Stimulated activated naive B cell treated with anti-CD40 and anti-IgM and Interleukin-4, amounts not matched to agents 10 μg/mL and 1 μg/mL and 100 μg/mL, for 72 hours (primary cell): ENCODE results near the gene OR2S2.
"Not testable (repeated sequence)": the region's sequence is repeated elsewhere in the genome, so short reads cannot be mapped to it uniquely, and the experiment has no call there.

Experiments used
- ATAC-seq, 2 donors: fragments of 150-1000 bp; cut with Tn5 transposase; replicated peaks; 2 replicates each; pipeline ENCODE4 v1.10.0; 2021; ENCODE audit warnings: moderate library complexity in 1 of 2
- DNase-seq: peaks from one replicate; pipeline ENCODE4 v3.0.0; 2021
- H3K27ac Mint-ChIP-seq: one replicate; pipeline ENCODE4 v1.8.0; 2022; ENCODE audit warnings: mild to moderate bottlenecking, mixed read lengths
- H3K27me3 Mint-ChIP-seq, 2 donors: one replicate each; pipeline ENCODE4 v1.8.0; 2022; ENCODE audit warnings: mixed read lengths in 2 of 2
- H3K36me3 Mint-ChIP-seq, 2 donors: one replicate each; pipeline ENCODE4 v1.8.0; 2022; ENCODE audit warnings: mixed read lengths in 2 of 2, mild to moderate bottlenecking in 1 of 2
- H3K4me1 Mint-ChIP-seq, 2 donors: one replicate each; pipeline ENCODE4 v1.8.0; 2022; ENCODE audit warnings: mixed read lengths in 2 of 2, mild to moderate bottlenecking in 1 of 2
- H3K4me3 Mint-ChIP-seq, 2 donors: one replicate each; pipeline ENCODE4 v1.8.0; 2022; ENCODE audit warnings: mild to moderate bottlenecking in 2 of 2, mixed read lengths in 2 of 2, moderate library complexity in 1 of 2
- H3K9me3 Mint-ChIP-seq, 2 donors: one replicate each; pipeline ENCODE4 v1.8.0; 2022; ENCODE audit warnings: mixed read lengths in 2 of 2, mild to moderate bottlenecking in 1 of 2

The OR2S2 gene

DNA sequence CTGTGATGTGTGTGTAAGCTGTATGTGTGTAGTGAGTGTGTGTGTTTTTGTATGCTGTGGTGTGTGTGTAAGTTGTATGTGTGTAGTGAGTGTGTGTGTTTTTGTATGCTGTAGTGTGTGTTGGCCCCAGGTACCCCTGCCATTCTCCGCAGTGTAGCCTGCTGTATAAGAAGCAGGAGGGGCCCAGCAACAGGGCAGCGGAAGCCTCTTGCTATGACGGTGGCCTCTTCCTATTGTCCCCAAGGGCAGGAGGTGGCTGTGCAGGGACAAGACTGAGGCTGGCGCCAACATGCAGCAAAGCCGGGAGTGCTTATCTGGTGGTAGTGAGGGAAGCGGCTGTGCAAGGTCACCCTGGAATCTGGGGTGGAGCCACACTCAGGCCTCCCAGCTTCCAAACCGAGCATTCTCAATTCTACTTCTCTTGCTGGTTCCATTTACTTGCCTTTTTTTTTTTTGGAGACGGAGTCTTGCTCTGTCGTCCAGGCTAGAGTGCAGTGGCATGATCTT lies 43.6 kb downstream of the OR2S2 start:
- Mint-ChIP-seq H3K27me3 (peaks cover 6 to 8% of the 10 kb centered on the region in 2 donors), H3K4me1 (peaks cover 11 to 24% of the 10 kb centered on the region in 2 donors), H3K9me3 (no peaks in the 10 kb centered on the region), H3K36me3 (no peaks in the 10 kb centered on the region), H3K27ac (no peak overlapping the region), H3K4me3 (no peak overlapping the region)
- ATAC-seq, result peak; percentile 33 to 62
- no peak for DNase-seq

DNA sequence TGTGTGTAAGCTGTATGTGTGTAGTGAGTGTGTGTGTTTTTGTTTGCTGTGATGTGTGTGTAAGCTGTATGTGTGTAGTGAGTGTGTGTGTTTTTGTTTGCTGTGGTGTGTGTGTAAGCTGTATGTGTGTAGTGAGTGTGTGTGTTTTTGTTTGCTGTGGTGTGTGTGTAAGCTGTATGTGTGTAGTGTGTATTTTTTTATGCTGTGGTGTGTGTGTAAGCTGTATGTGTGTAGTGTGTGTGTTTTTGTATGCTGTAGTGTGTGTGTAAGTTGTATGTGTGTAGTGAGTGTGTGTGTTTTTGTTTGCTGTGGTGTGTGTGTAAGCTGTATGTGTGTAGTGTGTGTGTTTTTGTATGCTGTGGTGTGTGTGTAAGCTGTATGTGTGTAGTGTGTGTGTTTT lies 44.5 kb downstream of the OR2S2 start:
- H3K36me3 Mint-ChIP-seq, H3K4me3 Mint-ChIP-seq, H3K9me3 Mint-ChIP-seq, ATAC-seq, H3K27ac Mint-ChIP-seq, DNase-seq: not testable (repeated sequence)
- Mint-ChIP-seq H3K4me1 (peaks cover 11 to 17% of the 10 kb centered on the region in 2 donors), H3K27me3 (peaks cover 10 to 12% of the 10 kb centered on the region in 2 donors)

DNA sequence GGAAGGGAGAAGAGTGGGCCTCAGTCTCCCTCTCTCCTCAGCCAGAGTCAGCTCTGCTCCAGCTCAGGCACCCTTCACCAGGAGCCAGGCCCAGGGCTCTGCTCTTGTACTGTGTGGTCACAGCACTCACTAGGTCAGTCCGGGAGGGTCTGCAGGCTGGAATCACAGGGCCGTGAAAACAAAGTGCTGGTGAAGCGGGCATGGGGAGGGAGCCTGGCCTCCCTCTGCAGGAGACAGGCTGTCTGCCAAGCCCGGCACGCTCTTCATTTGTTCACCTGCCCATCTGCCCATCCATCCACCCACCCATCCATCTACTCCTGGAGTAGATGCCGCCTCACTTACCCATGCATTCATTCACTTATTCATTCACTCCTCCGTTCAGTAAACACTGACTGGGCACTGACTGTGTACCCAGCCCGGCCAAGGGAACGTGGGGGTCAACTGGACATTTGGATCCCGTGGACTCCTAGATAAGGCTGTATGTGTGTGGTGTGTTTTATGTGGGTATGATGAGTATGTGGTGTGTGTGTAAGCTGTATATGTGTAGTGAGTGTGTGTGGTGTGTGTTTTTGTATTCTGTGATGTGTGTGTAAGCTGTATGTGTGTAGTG lies 45.1 kb downstream of the OR2S2 start:
- peaks cover 15% of the 10 kb centered on the region in 2 donors for H3K27me3 Mint-ChIP-seq
- no peaks in the 10 kb centered on the region for H3K36me3 Mint-ChIP-seq
- H3K4me3 Mint-ChIP-seq, result no peak overlapping the region
- no peaks in the 10 kb centered on the region for H3K9me3 Mint-ChIP-seq
- no peak for DNase-seq
- H3K4me1 Mint-ChIP-seq, result peaks cover 11 to 17% of the 10 kb centered on the region in 2 donors
- no peak overlapping the region for H3K27ac Mint-ChIP-seq
- no peak for ATAC-seq

DNA sequence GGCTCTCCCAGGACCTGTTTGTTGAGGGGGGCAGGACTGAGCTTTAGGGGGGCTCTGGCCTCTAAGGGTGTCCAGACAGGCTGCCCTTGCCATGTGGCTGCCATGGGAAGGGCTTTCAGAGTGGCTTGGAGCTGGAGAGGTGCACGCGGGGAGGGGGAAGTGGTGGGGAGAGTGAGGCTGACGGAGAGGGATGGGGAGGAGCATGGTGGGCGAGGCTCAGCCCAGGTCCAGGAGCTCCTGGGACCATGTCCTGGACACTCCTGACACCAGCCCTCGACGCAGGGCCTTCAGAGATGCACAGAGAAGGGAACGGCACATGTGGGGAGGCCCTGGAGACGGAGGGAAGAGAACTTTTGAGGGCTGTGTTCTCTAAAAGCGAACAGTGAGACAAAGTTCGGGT lies 46.3 kb downstream of the OR2S2 start:
- Mint-ChIP-seq H3K27me3 (peaks cover 25 to 26% of the 10 kb centered on the region in 2 donors), H3K4me3 (no peak overlapping the region), H3K36me3 (no peaks in the 10 kb centered on the region), H3K27ac (no peak overlapping the region), H3K4me1 (peaks cover 10 to 20% of the 10 kb centered on the region in 2 donors), H3K9me3 (no peaks in the 10 kb centered on the region)
- DNase-seq (no peak), ATAC-seq (no peak)

DNA sequence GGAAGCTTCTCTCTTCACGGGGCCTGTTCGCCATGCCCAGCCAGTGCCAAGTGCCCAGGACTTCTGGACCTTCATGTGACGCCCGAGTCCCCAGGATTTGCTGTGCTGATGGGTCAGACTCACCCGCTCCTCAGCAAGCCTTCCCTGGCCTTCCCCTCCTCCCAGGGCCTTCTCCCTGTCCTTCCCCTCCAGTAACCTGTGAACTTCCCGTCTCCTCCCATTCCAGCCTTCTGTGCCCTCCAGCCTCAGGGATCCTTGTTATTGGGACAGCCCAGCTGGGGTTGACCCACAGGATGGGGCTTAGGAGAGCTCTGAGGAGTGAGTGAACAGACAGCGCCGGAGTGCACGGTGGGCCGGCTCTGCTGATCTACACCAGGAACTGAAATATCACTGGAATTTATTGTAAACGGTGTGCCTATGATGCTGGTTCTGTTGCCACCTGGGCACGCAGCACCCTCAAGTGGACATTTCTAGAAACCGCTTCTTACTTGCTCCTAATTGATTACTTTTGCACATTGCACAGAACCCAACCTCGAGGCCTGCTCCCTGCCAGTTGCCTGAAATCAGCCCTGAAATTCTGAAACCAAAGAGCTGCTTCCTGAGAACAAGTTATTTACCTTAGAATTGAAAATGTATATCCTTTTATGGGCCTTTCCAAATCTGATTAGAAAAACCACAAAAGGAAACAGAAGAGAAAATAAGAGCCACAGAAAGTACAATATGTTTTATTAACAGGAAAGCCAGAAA lies 47.2 kb downstream of the OR2S2 start:
- Mint-ChIP-seq H3K9me3 (no peaks in the 10 kb centered on the region), H3K27me3 (peaks cover 27 to 31% of the 10 kb centered on the region in 2 donors), H3K4me1 (peaks cover 10 to 20% of the 10 kb centered on the region in 2 donors), H3K36me3 (no peaks in the 10 kb centered on the region), H3K4me3 (no peak overlapping the region), H3K27ac (no peak overlapping the region)
- ATAC-seq (peak; percentile 55 to 65), DNase-seq (no peak)

DNA sequence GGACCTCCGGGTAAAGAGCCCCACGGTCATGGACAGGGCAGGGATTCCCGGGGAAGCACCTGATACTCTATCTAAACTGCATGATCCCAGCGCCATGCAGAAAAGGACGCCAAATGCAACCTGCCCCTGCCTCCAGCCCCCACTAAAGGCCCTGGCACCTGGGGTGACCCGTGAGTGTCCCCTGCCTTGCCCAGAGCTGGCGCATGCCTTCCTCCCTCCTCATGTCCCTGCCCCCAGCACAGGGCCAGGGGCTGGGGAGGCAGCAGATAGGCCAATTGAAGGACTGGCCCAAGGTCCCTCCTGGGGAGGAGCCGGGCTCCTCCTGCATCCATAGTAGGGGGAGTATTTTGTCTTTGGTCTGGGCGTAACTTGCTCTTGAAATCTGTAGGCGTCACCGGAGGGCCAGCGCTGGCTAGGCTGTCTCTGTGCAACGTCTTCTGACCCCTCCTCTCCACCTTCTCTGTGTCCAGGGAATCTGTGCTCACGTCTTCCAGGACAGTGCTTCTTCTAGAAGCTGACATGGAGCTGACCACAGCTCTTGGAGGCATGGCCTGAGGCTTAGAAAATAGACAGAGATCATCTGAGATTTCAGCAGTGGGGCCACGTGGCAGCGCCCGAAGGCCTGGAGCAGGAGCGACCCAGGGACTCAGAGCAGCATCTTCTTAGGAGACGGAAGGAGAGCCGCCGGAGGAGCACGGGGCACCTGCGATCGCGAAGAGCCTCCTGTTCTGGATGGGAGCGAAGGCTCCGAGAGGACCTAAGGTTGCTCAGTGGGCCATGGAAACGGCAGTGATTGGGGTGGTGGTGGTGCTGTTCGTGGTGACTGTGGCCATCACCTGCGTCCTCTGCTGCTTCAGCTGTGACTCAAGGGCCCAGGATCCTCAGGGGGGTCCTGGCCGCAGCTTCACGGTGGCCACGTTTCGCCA lies 48.0 kb downstream of the OR2S2 start:
- peaks cover 27 to 32% of the 10 kb centered on the region in 2 donors for H3K27me3 Mint-ChIP-seq
- DNase-seq, result no peak
- ATAC-seq, result no peak
- H3K4me3 Mint-ChIP-seq, result no peak overlapping the region
- no peak overlapping the region for H3K27ac Mint-ChIP-seq
- H3K9me3 Mint-ChIP-seq, result no peaks in the 10 kb centered on the region
- no peaks in the 10 kb centered on the region for H3K36me3 Mint-ChIP-seq
- H3K4me1 Mint-ChIP-seq, result peaks cover 10 to 20% of the 10 kb centered on the region in 2 donors

DNA sequence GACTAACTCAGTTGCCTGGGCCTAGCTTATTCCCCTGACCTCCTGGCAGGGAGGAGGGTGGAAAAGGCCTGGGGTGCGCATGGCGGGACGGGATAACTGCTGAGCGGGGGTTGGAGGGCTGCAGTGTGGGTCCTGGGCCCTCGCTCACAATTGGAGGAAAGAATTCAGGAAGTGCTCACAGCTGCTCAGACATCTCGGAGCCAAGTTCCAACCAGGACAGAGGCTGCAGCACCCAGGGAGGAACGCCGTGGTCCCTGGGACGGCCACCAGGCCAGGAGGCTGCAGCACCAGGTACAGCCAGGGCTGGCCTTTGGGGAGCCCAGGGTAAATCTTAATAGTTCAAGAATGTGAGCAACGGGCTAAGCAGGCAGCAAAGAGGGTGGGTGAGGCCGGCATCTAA lies 48.7 kb downstream of the OR2S2 start, which contains the start of gene SPAAR:
SPAAR (plus strand) TSS at position 217 of the 400 bp plus-strand sequence. CDS start 974 bp downstream, outside the sequence.
- Mint-ChIP-seq H3K36me3 (no peaks in the 10 kb centered on the region), H3K4me1 (peaks cover 10 to 20% of the 10 kb centered on the region in 2 donors), H3K27ac (no peak within 1 kb of the TSS), H3K9me3 (no peaks in the 10 kb centered on the region), H3K4me3 (no peak within 1 kb of the TSS), H3K27me3 (peaks cover 27 to 37% of the 10 kb centered on the region in 2 donors)
- ATAC-seq, result no peak
- no peak for DNase-seq

DNA sequence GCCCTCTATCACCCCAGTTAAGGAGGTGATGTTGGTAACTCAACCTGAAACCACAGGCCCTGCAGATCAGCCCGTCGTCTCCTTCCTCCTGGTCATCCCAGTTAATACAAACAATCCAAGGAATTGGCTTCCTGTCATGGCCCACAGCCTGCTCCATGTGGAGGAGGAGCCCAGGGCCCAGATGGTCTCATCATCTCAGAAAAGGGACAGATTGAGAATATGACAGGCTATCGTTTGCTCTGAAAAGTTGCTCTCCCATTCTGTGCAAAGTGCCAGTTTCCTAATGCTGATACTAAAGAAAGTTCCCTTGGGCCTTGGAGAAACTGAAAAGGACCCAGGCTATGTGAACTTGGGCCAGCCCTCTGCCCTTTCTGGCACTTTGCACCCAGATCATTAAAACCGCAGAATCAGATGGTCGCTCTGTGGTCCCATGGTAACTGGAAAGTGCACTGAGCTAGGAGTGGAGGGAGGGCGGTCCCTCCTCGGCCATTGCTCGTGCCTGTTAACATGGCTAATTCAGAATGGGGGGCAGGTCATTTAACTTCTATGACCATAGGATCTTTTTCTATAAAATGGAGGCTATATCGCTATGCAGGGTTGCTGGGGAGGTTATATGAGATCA lies 49.3 kb downstream of the OR2S2 start:
- Mint-ChIP-seq H3K9me3 (no peaks in the 10 kb centered on the region), H3K4me1 (peaks cover 10 to 20% of the 10 kb centered on the region in 2 donors), H3K36me3 (no peaks in the 10 kb centered on the region), H3K4me3 (no peak overlapping the region), H3K27me3 (peaks cover 27 to 41% of the 10 kb centered on the region in 2 donors), H3K27ac (no peak overlapping the region)
- ATAC-seq, result no peak
- DNase-seq, result no peak

DNA sequence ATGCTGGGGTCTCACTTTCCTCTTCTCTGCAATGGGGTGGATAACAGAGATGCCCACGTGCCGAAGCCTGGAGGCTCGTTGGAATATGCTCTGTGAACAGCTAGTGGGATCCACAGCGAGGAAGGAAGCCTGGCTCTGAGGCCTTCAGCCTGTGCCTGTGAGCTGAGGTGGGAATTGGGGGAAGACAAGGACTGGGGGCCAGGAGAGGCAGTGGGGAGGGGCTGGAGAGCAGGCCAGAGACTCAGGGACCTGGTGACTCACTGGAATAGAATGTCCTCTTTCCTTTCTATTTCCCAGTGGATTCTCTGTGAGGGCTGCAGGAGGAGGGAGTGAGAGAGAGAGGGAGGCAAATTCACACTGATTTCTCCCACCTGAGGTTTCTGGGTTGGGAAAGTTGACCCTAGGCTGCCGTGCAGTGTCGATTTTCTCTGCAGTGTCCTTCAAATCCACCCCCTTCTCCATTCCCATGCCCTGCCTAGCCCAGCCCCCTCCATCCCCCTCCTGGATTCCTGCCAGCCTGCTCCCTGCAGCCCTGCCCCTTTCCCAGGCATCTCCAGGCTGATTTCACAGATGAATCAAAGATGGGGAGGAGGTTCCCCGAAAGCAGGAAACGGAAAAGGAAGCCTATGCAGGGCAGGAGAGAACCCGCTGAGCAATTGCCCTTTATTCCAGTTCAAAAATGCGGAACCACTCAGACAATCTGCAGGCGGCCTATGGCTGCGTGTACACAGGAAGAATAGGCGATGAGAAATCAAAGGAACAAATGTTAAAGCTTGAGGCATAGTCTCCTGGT lies 50.0 kb downstream of the OR2S2 start:
- Mint-ChIP-seq H3K9me3 (no peaks in the 10 kb centered on the region), H3K4me3 (no peak overlapping the region), H3K27me3 (peaks cover 30 to 44% of the 10 kb centered on the region in 2 donors), H3K36me3 (no peaks in the 10 kb centered on the region), H3K27ac (no peak overlapping the region), H3K4me1 (peaks cover 10 to 20% of the 10 kb centered on the region in 2 donors)
- DNase-seq, result no peak
- ATAC-seq, result peak; percentile 46 to 61
